ENCODE results near the gene CARD8. TPM values are rescaled to one million over a fixed set of nuclear protein-coding genes. Genes with fewer than 3 reads are reported as not detected.

CARD8 gene
- total RNA-seq: 3.8 and 8.8 TPM in 2 replicates

GRCh38 chr19:48255376-48256303, at the start of gene CARD8:
Gene CARD8 (minus strand): TSS chr19:48255912. CDS start chr19:48241020, 14,892 bp downstream.

GRCh38 chr19:48169939-48170803, 85.5 kb downstream of the CARD8 start, which contains the start of the genes LIG1 and ZSWIM9:
Gene LIG1 (minus strand): TSS chr19:48170344. CDS start chr19:48165566, 4,778 bp downstream.
Gene ZSWIM9 (plus strand): TSS chr19:48170680. CDS start chr19:48171803, 1,123 bp downstream.

Other genes with a start within 250 kb of the CARD8 start
- gene CABP5, start 211.8 kb downstream of the CARD8 start, total RNA-seq: not detected in 2 replicates
- 1.0 and 1.7 TPM in 2 replicates for gene PLA2G4C, start 145.1 kb downstream of the CARD8 start, total RNA-seq
- gene LIG1, start 85.6 kb downstream of the CARD8 start, total RNA-seq: 6.5 and 8.2 TPM in 2 replicates
- gene ZSWIM9, start 85.2 kb downstream of the CARD8 start, total RNA-seq: 1.7 and 4.1 TPM in 2 replicates
- gene ZNF114, start 14.2 kb upstream of the CARD8 start, total RNA-seq: 0.93 and 5.8 TPM in 2 replicates
- 2.1 and 2.9 TPM in 2 replicates for gene EMP3, start 69.6 kb upstream of the CARD8 start, total RNA-seq
- 1.2 and 1.4 TPM in 2 replicates for gene TMEM143, start 108.0 kb upstream of the CARD8 start, total RNA-seq
- not detected in 2 replicates for gene SYNGR4, start 108.5 kb upstream of the CARD8 start, total RNA-seq
- gene KDELR1, start 135.6 kb upstream of the CARD8 start, total RNA-seq: 43.1 and 67.5 TPM in 2 replicates
- under 0.01 and 0.07 TPM in 2 replicates for gene GRIN2D, start 137.8 kb upstream of the CARD8 start, total RNA-seq
- gene GRWD1, start 190.1 kb upstream of the CARD8 start, total RNA-seq: 28.7 and 53.7 TPM in 2 replicates
- 1.4 and 4.5 TPM in 2 replicates for gene KCNJ14, start 199.7 kb upstream of the CARD8 start, total RNA-seq
- gene CYTH2, start 213.5 kb upstream of the CARD8 start, total RNA-seq: 25.6 and 35.5 TPM in 2 replicates

All from nasal cavity respiratory epithelium epithelial cell of viscerocranial mucosa (primary cell).